Measurements from ENCODE around the gene SLC24A3. TPM values are rescaled to one million over a fixed set of nuclear protein-coding genes. Genes with fewer than 3 reads are reported as not detected.

The SLC24A3 gene
- total and polyA plus RNA-seq, 2 experiments from 2014 or later = not detected

GRCh38 chr20:19547547-19547946 is 335.1 kb downstream of the SLC24A3 start:
- no peaks in the 10 kb centered on the region for H3K4me1 ChIP-seq (ENCODE audit: insufficient read depth)
- no peaks in the 10 kb centered on the region for H3K79me2 ChIP-seq (ENCODE audit: insufficient read depth)
- H3K9me2 ChIP-seq (ENCODE audit: insufficient read depth) = no peaks in the 10 kb centered on the region
- H3K27ac ChIP-seq = no peak overlapping the region
- TF ChIP-seq EZH2phosphoT487 (IDR thresholded peaks at IDR 0.05; ENCODE audit: insufficient read depth, low read depth) (no peak), EZH2 (IDR thresholded peaks at IDR 0.05; ENCODE audit: insufficient read depth, poor library complexity, severe bottlenecking) (no peak)
- no peak overlapping the region for H3K4me2 ChIP-seq (ENCODE audit: unreplicated experiment)
- H3K27me3 ChIP-seq (replicated peaks; ENCODE audit: insufficient read depth) = no peaks in the 10 kb centered on the region
- H3K9ac ChIP-seq = no peak overlapping the region
- no peak overlapping the region for H3K4me3 ChIP-seq
- no peaks in the 10 kb centered on the region for H3F3A ChIP-seq (ENCODE audit: insufficient read depth)
- in situ Hi-C loops (cut with MboI) = no loop called here
- no peak overlapping the region for H2AFZ ChIP-seq
- DNase-seq = no peak
- H3K9me3 ChIP-seq (ENCODE audit: low read depth) = no peaks in the 10 kb centered on the region
- WGBS, 2 experiments (ENCODE audit: low coverage in 1 of 2, low lambda C conversion rate in 2 of 2, missing lambda C conversion rate in 2 of 2) = 61 to 64% methylated on average over 4 of the region's 4 CpGs
- no peaks in the 10 kb centered on the region for H4K20me1 ChIP-seq (ENCODE audit: insufficient read depth)
- H3K36me3 ChIP-seq (ENCODE audit: low read depth) = no peaks in the 10 kb centered on the region

GRCh38 chr20:19549896-19550295 is 337.5 kb downstream of the SLC24A3 start:
- Histone ChIP-seq H3K79me2 (ENCODE audit: insufficient read depth) (no peaks in the 10 kb centered on the region), H3K4me1 (ENCODE audit: insufficient read depth) (no peaks in the 10 kb centered on the region), H3F3A (ENCODE audit: insufficient read depth) (no peaks in the 10 kb centered on the region), H4K20me1 (ENCODE audit: insufficient read depth) (no peaks in the 10 kb centered on the region), H3K9ac (no peak overlapping the region), H2AFZ (no peak overlapping the region), H3K4me3 (no peak overlapping the region), H3K4me2 (ENCODE audit: unreplicated experiment) (no peak overlapping the region), H3K27me3 (replicated peaks; ENCODE audit: insufficient read depth) (no peaks in the 10 kb centered on the region), H3K9me2 (ENCODE audit: insufficient read depth) (no peaks in the 10 kb centered on the region), H3K36me3 (ENCODE audit: low read depth) (no peaks in the 10 kb centered on the region), H3K27ac (no peak overlapping the region), H3K9me3 (ENCODE audit: low read depth) (no peaks in the 10 kb centered on the region)
- in situ Hi-C loops (cut with MboI) = no loop called here
- DNase-seq = no peak
- TF ChIP-seq EZH2phosphoT487 (IDR thresholded peaks at IDR 0.05; ENCODE audit: insufficient read depth, low read depth) = no peak
- no peak for TF ChIP-seq EZH2 (IDR thresholded peaks at IDR 0.05; ENCODE audit: insufficient read depth, poor library complexity, severe bottlenecking)

GRCh38 chr20:19552221-19553180 is 340.1 kb downstream of the SLC24A3 start:
- TF ChIP-seq EZH2phosphoT487 (IDR thresholded peaks at IDR 0.05; ENCODE audit: insufficient read depth, low read depth) (no peak), EZH2 (IDR thresholded peaks at IDR 0.05; ENCODE audit: insufficient read depth, poor library complexity, severe bottlenecking) (no peak)
- Histone ChIP-seq H2AFZ (no peak overlapping the region), H3F3A (ENCODE audit: insufficient read depth) (no peaks in the 10 kb centered on the region), H3K9me3 (ENCODE audit: low read depth) (no peaks in the 10 kb centered on the region), H3K27ac (no peak overlapping the region), H3K4me3 (no peak overlapping the region), H3K4me2 (ENCODE audit: unreplicated experiment) (no peak overlapping the region), H3K9me2 (ENCODE audit: insufficient read depth) (no peaks in the 10 kb centered on the region), H3K9ac (no peak overlapping the region), H3K79me2 (ENCODE audit: insufficient read depth) (no peaks in the 10 kb centered on the region), H4K20me1 (ENCODE audit: insufficient read depth) (no peaks in the 10 kb centered on the region), H3K36me3 (ENCODE audit: low read depth) (no peaks in the 10 kb centered on the region), H3K4me1 (ENCODE audit: insufficient read depth) (no peaks in the 10 kb centered on the region), H3K27me3 (replicated peaks; ENCODE audit: insufficient read depth) (no peaks in the 10 kb centered on the region)
- DNase-seq = no peak
- in situ Hi-C loops (cut with MboI) = no loop called here
- WGBS, 2 experiments (ENCODE audit: low coverage in 1 of 2, low lambda C conversion rate in 2 of 2, missing lambda C conversion rate in 2 of 2) = 61% methylated on average over 8 to 9 of the region's 9 CpGs

GRCh38 chr20:19554666-19555065 is 342.2 kb downstream of the SLC24A3 start:
- Histone ChIP-seq H3K79me2 (ENCODE audit: insufficient read depth) (no peaks in the 10 kb centered on the region), H3K27me3 (replicated peaks; ENCODE audit: insufficient read depth) (no peaks in the 10 kb centered on the region), H3K27ac (no peak overlapping the region), H3K4me2 (ENCODE audit: unreplicated experiment) (no peak overlapping the region), H3K9me2 (ENCODE audit: insufficient read depth) (no peaks in the 10 kb centered on the region), H3K9me3 (ENCODE audit: low read depth) (no peaks in the 10 kb centered on the region), H3K36me3 (ENCODE audit: low read depth) (no peaks in the 10 kb centered on the region), H2AFZ (no peak overlapping the region), H4K20me1 (ENCODE audit: insufficient read depth) (no peaks in the 10 kb centered on the region), H3F3A (ENCODE audit: insufficient read depth) (no peaks in the 10 kb centered on the region), H3K4me3 (no peak overlapping the region), H3K9ac (no peak overlapping the region), H3K4me1 (ENCODE audit: insufficient read depth) (no peaks in the 10 kb centered on the region)
- in situ Hi-C loops (cut with MboI) = no loop called here
- WGBS, 2 experiments (ENCODE audit: low coverage in 1 of 2, low lambda C conversion rate in 2 of 2, missing lambda C conversion rate in 2 of 2) = 58 to 61% methylated on average over 1 of the region's 1 CpG
- no peak for TF ChIP-seq EZH2phosphoT487 (IDR thresholded peaks at IDR 0.05; ENCODE audit: insufficient read depth, low read depth)
- no peak for TF ChIP-seq EZH2 (IDR thresholded peaks at IDR 0.05; ENCODE audit: insufficient read depth, poor library complexity, severe bottlenecking)
- no peak for DNase-seq
